ENCODE data around the gene PSTPIP1. TPM values are rescaled to one million over a fixed set of nuclear protein-coding genes. Genes with fewer than 3 reads are reported as not detected.
A peak's percentile ranks its signal among the peaks of the same experiment; 100 is the strongest.

PSTPIP1 gene
- total RNA-seq, 1 experiment from 2014 or later = 1.2 TPM

GRCh38 chr15:77059786-77060361, 64.9 kb downstream of the PSTPIP1 start:
- intact Hi-C loops (cut with micrococcal nuclease) = no loop called here
- BruUV-seq (replicated peaks) = no TSS peak
- CTCF ChIA-PET = interaction anchor here (0.7 to 2.6 kb wide), 4 partner anchors 10 to 472 kb away, joined by 3 to 9 read pairs (median 4); no protein-coding TSS in a partner anchor
- Mint-ChIP-seq H3K4me1 (ENCODE audit: insufficient read depth, unreplicated experiment) (peaks cover 51% of the 10 kb centered on the region), H3K27ac (ENCODE audit: low read depth, unreplicated experiment) (no peak overlapping the region), H3K9me3 (ENCODE audit: unreplicated experiment) (no peaks in the 10 kb centered on the region), H3K4me3 (ENCODE audit: unreplicated experiment) (no peak overlapping the region), H3K27me3 (ENCODE audit: insufficient read depth, unreplicated experiment) (no peaks in the 10 kb centered on the region), H3K36me3 (ENCODE audit: insufficient read depth, unreplicated experiment) (no peaks in the 10 kb centered on the region)
- TF ChIP-seq CTCF (IDR thresholded peaks at IDR 0.05; ENCODE audit: unreplicated experiment) = no peak
- POLR2A ChIA-PET = interaction anchor here (0.7 to 3.7 kb wide), 10 partner anchors 10 to 487 kb away, joined by 3 to 28 read pairs (median 4); partner anchors contain the start of gene TSPAN3
- DNase-seq (ENCODE audit: unreplicated experiment) = no peak

- TF ChIP-seq CTCF (IDR thresholded peaks at IDR 0.05; ENCODE audit: unreplicated experiment) = no peak
- no peak overlapping the region for H3K4me3 Mint-ChIP-seq (ENCODE audit: unreplicated experiment)
Observed at GRCh38 chr15:77060546-77060945, 65.6 kb downstream of the PSTPIP1 start.

GRCh38 chr15:77063249-77063648, 68.3 kb downstream of the PSTPIP1 start:
- H3K4me3 Mint-ChIP-seq (ENCODE audit: unreplicated experiment) = no peak overlapping the region
- H3K27me3 Mint-ChIP-seq (ENCODE audit: insufficient read depth, unreplicated experiment) = no peaks in the 10 kb centered on the region
- CTCF ChIA-PET = interaction anchor here (0.6 to 0.7 kb wide), 2 partner anchors 34 to 1141 kb away, joined by 4 to 6 read pairs; no protein-coding TSS in a partner anchor
- no TSS peak for BruUV-seq (replicated peaks)
- POLR2A ChIA-PET = interaction anchor here (0.9 kb wide), 1 partner anchor 17 kb away, joined by 3 read pairs; no protein-coding TSS in a partner anchor
- H3K36me3 Mint-ChIP-seq (ENCODE audit: insufficient read depth, unreplicated experiment) = no peaks in the 10 kb centered on the region
- intact Hi-C loops (cut with micrococcal nuclease) = no loop called here
- no peak for DNase-seq (ENCODE audit: unreplicated experiment)
- H3K9me3 Mint-ChIP-seq (ENCODE audit: unreplicated experiment) = no peaks in the 10 kb centered on the region
- no peak for TF ChIP-seq CTCF (IDR thresholded peaks at IDR 0.05; ENCODE audit: unreplicated experiment)
- no peak overlapping the region for H3K27ac Mint-ChIP-seq (ENCODE audit: low read depth, unreplicated experiment)
- H3K4me1 Mint-ChIP-seq (ENCODE audit: insufficient read depth, unreplicated experiment) = peaks cover 59% of the 10 kb centered on the region

More at GRCh38 chr15:77060546-77060945, 65.6 kb downstream of the PSTPIP1 start:
- Mint-ChIP-seq H3K4me1 (ENCODE audit: insufficient read depth, unreplicated experiment) (peaks cover 55% of the 10 kb centered on the region), H3K27ac (ENCODE audit: low read depth, unreplicated experiment) (no peak overlapping the region), H3K9me3 (ENCODE audit: unreplicated experiment) (no peaks in the 10 kb centered on the region), H3K27me3 (ENCODE audit: insufficient read depth, unreplicated experiment) (no peaks in the 10 kb centered on the region), H3K36me3 (ENCODE audit: insufficient read depth, unreplicated experiment) (no peaks in the 10 kb centered on the region)
- intact Hi-C loops (cut with micrococcal nuclease) = no loop called here
- no TSS peak for BruUV-seq (replicated peaks)
- CTCF ChIA-PET = interaction anchor here (0.6 to 2.6 kb wide), 6 partner anchors 9 to 472 kb away, joined by 3 to 9 read pairs (median 4); no protein-coding TSS in a partner anchor
- POLR2A ChIA-PET = interaction anchor here (0.7 to 3.7 kb wide), 13 partner anchors 9 to 486 kb away, joined by 3 to 28 read pairs (median 4); partner anchors contain the start of gene TSPAN3
- DNase-seq (ENCODE audit: unreplicated experiment) = no peak

GRCh38 chr15:77064063-77064462, 69.1 kb downstream of the PSTPIP1 start:
- H3K27me3 Mint-ChIP-seq (ENCODE audit: insufficient read depth, unreplicated experiment) = no peaks in the 10 kb centered on the region
- DNase-seq (ENCODE audit: unreplicated experiment) = no peak
- no peaks in the 10 kb centered on the region for H3K9me3 Mint-ChIP-seq (ENCODE audit: unreplicated experiment)
- CTCF ChIA-PET = interaction anchor here (0.6 to 0.7 kb wide), 3 partner anchors 35 to 1142 kb away, joined by 3 to 6 read pairs (median 4); no protein-coding TSS in a partner anchor
- H3K4me1 Mint-ChIP-seq (ENCODE audit: insufficient read depth, unreplicated experiment) = peaks cover 56% of the 10 kb centered on the region
- no TSS peak for BruUV-seq (replicated peaks)
- POLR2A ChIA-PET = interaction anchor here (0.6 to 0.9 kb wide), 3 partner anchors 9 to 786 kb away, joined by 3 read pairs; no protein-coding TSS in a partner anchor
- peaks cover 5% of the 10 kb centered on the region for H3K36me3 Mint-ChIP-seq (ENCODE audit: insufficient read depth, unreplicated experiment)
- intact Hi-C loops (cut with micrococcal nuclease) = no loop called here
- no peak for TF ChIP-seq CTCF (IDR thresholded peaks at IDR 0.05; ENCODE audit: unreplicated experiment)
- no peak overlapping the region for H3K4me3 Mint-ChIP-seq (ENCODE audit: unreplicated experiment)
- peak overlapping the region; percentile 8 for H3K27ac Mint-ChIP-seq (ENCODE audit: low read depth, unreplicated experiment)
